Panc1 (cell line): Measurements from ENCODE around the gene CHMP6. TPM values are rescaled to one million over a fixed set of nuclear protein-coding genes. Genes with fewer than 3 reads are reported as not detected.

Source experiments
- ATAC-seq: fragments of 200-7000 bp; cut with Tn5 transposase; 2 replicates; pipeline ENCODE4 v1.9.1; 2020; ENCODE audit warnings: mild to moderate bottlenecking, moderate library complexity
- BruUV-seq: library from RNA; stranded (reverse); fragments of 400-500 nt; replicated peaks from 2 replicates; lab custom pipeline; 2021; lab: Mats Ljungman, UMichigan
- CTCF ChIA-PET: fragments of 300-600 bp; sonication (Branson Sonifier 250); formaldehyde crosslinking; loops from one replicate; lab custom pipeline; 2022; ENCODE audit warnings: antibody characterized with exemption; lab: Charles Lee
- POLR2A ChIA-PET: fragments of 300-600 bp; sonication (Branson Sonifier 250); formaldehyde crosslinking; loops from one replicate; lab custom pipeline; 2022; ENCODE audit warnings: antibody characterized with exemption; lab: Charles Lee
- DNase-seq: peaks from one replicate; pipeline ENCODE4 v3.0.0-alpha.2; 2010; ENCODE audit warnings: low read depth, low spot score
- H3K27ac ChIP-seq: 2 replicates; pipeline ENCODE4 v1.5.1; 2011; ENCODE audit warnings: mild to moderate bottlenecking, low read length, inconsistent platforms
- H3K27me3 ChIP-seq: fragments of 200-500 bp; sonication (Bioruptor generic); 2 replicates; pipeline ENCODE4 v1.6.0; 2014; ENCODE audit warnings: low read length, inconsistent platforms; ENCODE audit not compliant: control insufficient read depth, insufficient read depth
- H3K36me3 ChIP-seq: fragments of 200-500 bp; sonication (Bioruptor generic); 2 replicates; pipeline ENCODE4 v1.5.1; 2014; ENCODE audit warnings: inconsistent platforms, mild to moderate bottlenecking, low read length, moderate library complexity; ENCODE audit not compliant: control insufficient read depth, insufficient read depth
- H3K4me1 ChIP-seq: 2 replicates; pipeline ENCODE4 v1.5.1; 2011; ENCODE audit warnings: inconsistent platforms, mild to moderate bottlenecking, low read length, moderate library complexity; ENCODE audit not compliant: control insufficient read depth, insufficient read depth
- H3K4me3 ChIP-seq, 2 experiments: 2 replicates each; pipeline ENCODE4 v1.5.1; 2011 to 2012; ENCODE audit warnings: low read depth in 2 of 2, low read length in 2 of 2, mild to moderate bottlenecking in 2 of 2, inconsistent platforms in 1 of 2, moderate library complexity in 1 of 2
- H3K9me3 ChIP-seq: fragments of 200-500 bp; sonication (Bioruptor generic); 2 replicates; pipeline ENCODE4 v1.5.1; 2014; ENCODE audit warnings: low read depth, mild to moderate bottlenecking, inconsistent platforms, low read length, moderate library complexity; ENCODE audit not compliant: control insufficient read depth, insufficient read depth
- CTCF ChIP-seq: fragments of 450-650 bp; IDR thresholded peaks from 2 replicates; pipeline ENCODE4 v1.5.1; 2017; ENCODE audit warnings: mild to moderate bottlenecking
- POLR2AphosphoS5 ChIP-seq: IDR thresholded peaks from 2 replicates; pipeline ENCODE4 v1.6.1; 2012; ENCODE audit warnings: mild to moderate bottlenecking, low read depth, low read length, moderate library complexity
- SIN3A ChIP-seq: IDR thresholded peaks from 2 replicates; pipeline ENCODE4 v1.6.1; 2012; ENCODE audit warnings: low read depth, mild to moderate bottlenecking, low read length, moderate library complexity, borderline replicate concordance; ENCODE audit not compliant: insufficient read depth
- TCF7L2 ChIP-seq: IDR thresholded peaks from 2 replicates; pipeline ENCODE4 v1.6.1; 2011; ENCODE audit warnings: mild to moderate bottlenecking, low read depth, low read length, inconsistent platforms
- in situ Hi-C: cut with HindIII; loops from 2 replicates; pipeline ENCODE4 v1.10.0; 2016; ENCODE audit warnings: low sequenced_read_pairs, low pct_unique_long_range_greater_than_20kb
- intact Hi-C: fragments of 100-400 bp; cut with micrococcal nuclease; formaldehyde crosslinking; loops from one replicate; pipeline ENCODE4 v1.10.0; 2022; ENCODE audit not compliant: unreplicated experiment
- total RNA-seq: library from RNA; stranded (reverse); gene quantifications from one replicate; pipeline ENCODE4 v1.2.1, GENCODE V29; 2021; ENCODE audit not compliant: unreplicated experiment
- TF ChIP-seq, protein P1 (sequence below), 2 experiments: IDR thresholded peaks; 2 replicates each; pipeline ENCODE4 v1.6.1; 2011 to 2012; ENCODE audit warnings: low read depth in 2 of 2, control low read depth in 1 of 2, low read length in 1 of 2, mild to moderate bottlenecking in 1 of 2, moderate library complexity in 1 of 2; ENCODE audit not compliant: insufficient read depth in 1 of 2

Gene CHMP6
- total RNA-seq, 1 experiment from 2014 or later: 43.7 TPM

- ChIA-PET CTCF (no interaction called here), POLR2A (no interaction called here)
- ATAC-seq: no peak
- Histone ChIP-seq H3K27ac (no peak overlapping the region), H3K27me3 (peaks cover 9% of the 10 kb centered on the region), H3K9me3 (no peaks in the 10 kb centered on the region), H3K4me3 (no peak overlapping the region), H3K4me1 (peaks cover 6% of the 10 kb centered on the region), H3K36me3 (no peaks in the 10 kb centered on the region)
- no TSS peak for BruUV-seq
- DNase-seq: no peak
- intact Hi-C loops (no loop called here), in situ Hi-C loops (no loop called here)
- TF ChIP-seq, protein P1, sequence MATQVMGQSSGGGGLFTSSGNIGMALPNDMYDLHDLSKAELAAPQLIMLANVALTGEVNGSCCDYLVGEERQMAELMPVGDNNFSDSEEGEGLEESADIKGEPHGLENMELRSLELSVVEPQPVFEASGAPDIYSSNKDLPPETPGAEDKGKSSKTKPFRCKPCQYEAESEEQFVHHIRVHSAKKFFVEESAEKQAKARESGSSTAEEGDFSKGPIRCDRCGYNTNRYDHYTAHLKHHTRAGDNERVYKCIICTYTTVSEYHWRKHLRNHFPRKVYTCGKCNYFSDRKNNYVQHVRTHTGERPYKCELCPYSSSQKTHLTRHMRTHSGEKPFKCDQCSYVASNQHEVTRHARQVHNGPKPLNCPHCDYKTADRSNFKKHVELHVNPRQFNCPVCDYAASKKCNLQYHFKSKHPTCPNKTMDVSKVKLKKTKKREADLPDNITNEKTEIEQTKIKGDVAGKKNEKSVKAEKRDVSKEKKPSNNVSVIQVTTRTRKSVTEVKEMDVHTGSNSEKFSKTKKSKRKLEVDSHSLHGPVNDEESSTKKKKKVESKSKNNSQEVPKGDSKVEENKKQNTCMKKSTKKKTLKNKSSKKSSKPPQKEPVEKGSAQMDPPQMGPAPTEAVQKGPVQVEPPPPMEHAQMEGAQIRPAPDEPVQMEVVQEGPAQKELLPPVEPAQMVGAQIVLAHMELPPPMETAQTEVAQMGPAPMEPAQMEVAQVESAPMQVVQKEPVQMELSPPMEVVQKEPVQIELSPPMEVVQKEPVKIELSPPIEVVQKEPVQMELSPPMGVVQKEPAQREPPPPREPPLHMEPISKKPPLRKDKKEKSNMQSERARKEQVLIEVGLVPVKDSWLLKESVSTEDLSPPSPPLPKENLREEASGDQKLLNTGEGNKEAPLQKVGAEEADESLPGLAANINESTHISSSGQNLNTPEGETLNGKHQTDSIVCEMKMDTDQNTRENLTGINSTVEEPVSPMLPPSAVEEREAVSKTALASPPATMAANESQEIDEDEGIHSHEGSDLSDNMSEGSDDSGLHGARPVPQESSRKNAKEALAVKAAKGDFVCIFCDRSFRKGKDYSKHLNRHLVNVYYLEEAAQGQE (IDR thresholded peaks at IDR 0.05; ENCODE audit: insufficient read depth in 1 of 2, low read depth in 2 of 2, low read length in 1 of 2): no peak
- TF ChIP-seq CTCF (no peak), SIN3A (no peak), POLR2AphosphoS5 (no peak), TCF7L2 (no peak)
Measured at GRCh38 chr17:81008140-81008539, 16.5 kb downstream of the CHMP6 start.

DNA sequence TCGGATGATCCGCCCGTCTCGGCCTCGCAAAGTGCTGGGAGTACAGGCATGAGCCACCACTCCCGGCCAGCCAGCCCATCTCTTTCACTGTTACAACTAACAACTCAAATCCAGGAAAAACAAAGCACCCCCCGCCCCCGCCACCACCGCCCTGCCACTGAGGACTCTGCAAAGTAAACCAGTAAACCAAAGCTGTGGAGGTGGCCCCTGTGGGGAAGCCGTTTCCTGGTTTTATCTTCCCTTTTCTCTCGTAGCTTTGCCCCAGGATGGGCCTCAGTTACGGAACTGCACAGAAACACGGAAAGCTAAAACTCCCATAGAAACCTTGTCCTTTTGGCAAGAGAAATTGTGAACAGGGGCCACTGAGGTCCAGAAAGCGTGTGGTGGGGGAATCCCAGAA lies 17.5 kb downstream of the CHMP6 start:
- Histone ChIP-seq H3K27ac (no peak overlapping the region), H3K4me1 (peaks cover 6% of the 10 kb centered on the region), H3K27me3 (peaks cover 5% of the 10 kb centered on the region), H3K36me3 (no peaks in the 10 kb centered on the region), H3K4me3 (no peak overlapping the region), H3K9me3 (no peaks in the 10 kb centered on the region)
- ATAC-seq (no peak), DNase-seq (no peak)
- TF ChIP-seq SIN3A (no peak), CTCF (no peak), POLR2AphosphoS5 (no peak), TCF7L2 (no peak)
- TF ChIP-seq, protein P1 (IDR thresholded peaks at IDR 0.05; ENCODE audit: insufficient read depth in 1 of 2, low read depth in 2 of 2, low read length in 1 of 2): no peak
- intact Hi-C loops: no loop called here
- BruUV-seq: no TSS peak
- ChIA-PET CTCF (interaction anchor here (0.7 kb wide), 1 partner anchor 155 kb away, joined by 5 read pairs; no protein-coding TSS in a partner anchor), POLR2A (interaction anchor here (0.7 kb wide), 1 partner anchor 905 kb away, joined by 4 read pairs; no protein-coding TSS in a partner anchor)
- in situ Hi-C loops: no loop called here
